Osteoblast (primary cell): ENCODE data around the gene RELN. TPM values are rescaled to one million over a fixed set of nuclear protein-coding genes. Genes with fewer than 3 reads are reported as not detected.

Experiments
- DNase-seq: peaks from one replicate; pipeline ENCODE4 v3.0.0; 2011; ENCODE audit warnings: low spot score, mixed read lengths; ENCODE audit not compliant: insufficient read length; ENCODE audit errors: missing footprints
- H2AFZ ChIP-seq: 2 replicates; pipeline ENCODE4 v1.6.0; 2011; ENCODE audit warnings: mild to moderate bottlenecking, low read length
- H3K27ac ChIP-seq: 2 replicates; pipeline ENCODE4 v1.5.1; 2011; ENCODE audit warnings: mild to moderate bottlenecking, low read depth, low read length, moderate library complexity
- H3K27me3 ChIP-seq: 2 replicates; pipeline ENCODE4 v1.6.0; 2012; ENCODE audit warnings: mild to moderate bottlenecking, control low read depth, inconsistent platforms, low read length, moderate library complexity; ENCODE audit not compliant: insufficient read depth
- H3K36me3 ChIP-seq: 2 replicates; pipeline ENCODE4 v1.5.1; 2011; ENCODE audit warnings: mild to moderate bottlenecking, low read length, control low read depth, moderate library complexity; ENCODE audit not compliant: insufficient read depth
- H3K4me1 ChIP-seq: 2 replicates; pipeline ENCODE4 v1.5.1; 2011; ENCODE audit warnings: mild to moderate bottlenecking, low read length, control low read depth, moderate library complexity; ENCODE audit not compliant: insufficient read depth
- H3K4me2 ChIP-seq: 2 replicates; pipeline ENCODE4 v1.6.0; 2011; ENCODE audit warnings: mild to moderate bottlenecking, low read length; ENCODE audit not compliant: insufficient read depth
- H3K4me3 ChIP-seq: fragments of 200-600 bp; sonication (generic); 3 replicates; pipeline ENCODE4 v1.5.1; 2012; ENCODE audit warnings: mild to moderate bottlenecking, low read length, inconsistent platforms; ENCODE audit not compliant: insufficient read depth
- H3K79me2 ChIP-seq: 2 replicates; pipeline ENCODE4 v1.6.0; 2012; ENCODE audit warnings: mild to moderate bottlenecking, low read length, control low read depth, inconsistent platforms; ENCODE audit not compliant: insufficient read depth
- H3K9me3 ChIP-seq: 2 replicates; pipeline ENCODE4 v1.5.1; 2011; ENCODE audit warnings: low read depth, low read length, control low read depth
- H4K20me1 ChIP-seq: 2 replicates; pipeline ENCODE4 v1.6.0; 2012; ENCODE audit warnings: mild to moderate bottlenecking, low read length, control low read depth; ENCODE audit not compliant: insufficient read depth
- CTCF ChIP-seq: IDR thresholded peaks from 2 replicates; pipeline ENCODE4 v1.5.1; 2011; ENCODE audit warnings: mild to moderate bottlenecking, low read depth, low read length, moderate library complexity; ENCODE audit errors: extremely low read depth
- total RNA-seq: library from RNA; depleted of rRNA; stranded (reverse); fragments of >200 nt; gene quantifications from 2 replicates; pipeline ENCODE4 v1.2.3, GENCODE V29; 2012

RELN gene
- total RNA-seq, 1 donor, result 0.36 TPM

DNA sequence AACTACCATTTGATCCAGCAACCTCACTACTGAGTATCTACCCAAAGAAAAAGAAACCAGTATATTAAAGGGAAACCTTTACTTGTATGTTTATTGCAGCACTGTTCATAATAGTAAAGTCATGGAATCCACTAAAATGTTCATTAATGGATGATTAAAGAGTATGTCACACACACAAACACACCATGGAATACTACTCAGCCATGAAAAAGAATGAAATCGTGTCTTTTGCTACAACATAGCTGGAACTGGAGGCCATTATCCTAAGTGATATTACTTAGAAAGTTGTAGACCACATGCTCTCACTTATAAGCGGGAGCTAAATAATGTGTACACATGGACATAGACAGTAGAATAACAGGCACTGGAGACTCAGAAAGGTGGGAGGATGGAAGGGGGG, 340.4 kb downstream of the RELN start:
- Histone ChIP-seq H3K79me2 (no peaks in the 10 kb centered on the region), H3K27ac (no peak overlapping the region), H3K4me1 (no peaks in the 10 kb centered on the region), H2AFZ (no peak overlapping the region), H3K36me3 (no peaks in the 10 kb centered on the region), H3K27me3 (no peaks in the 10 kb centered on the region), H3K9me3 (no peaks in the 10 kb centered on the region), H3K4me3 (no peak overlapping the region), H3K4me2 (no peak overlapping the region), H4K20me1 (no peaks in the 10 kb centered on the region)
- DNase-seq, result no peak
- TF ChIP-seq CTCF, result no peak

DNA sequence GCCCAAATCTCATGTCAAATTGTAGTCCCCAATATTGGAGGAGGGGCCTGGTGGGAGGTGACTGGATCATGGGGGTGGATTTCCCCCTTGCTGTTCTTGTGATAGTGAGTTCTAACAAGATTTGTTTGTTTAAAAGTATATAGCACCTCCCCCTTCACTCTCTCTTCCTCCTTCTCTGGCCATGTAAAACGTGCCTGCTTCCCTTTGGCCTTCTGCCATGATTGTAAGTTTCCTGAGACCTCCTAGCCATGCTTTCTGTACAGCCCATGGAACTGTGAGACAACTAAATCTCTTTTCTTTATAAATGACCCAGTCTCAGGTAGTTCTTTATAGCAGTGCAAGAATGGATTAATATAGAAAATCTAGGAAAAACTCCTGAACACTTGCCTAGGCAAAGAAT, 341.3 kb downstream of the RELN start:
- Histone ChIP-seq H3K9me3 (no peaks in the 10 kb centered on the region), H3K27ac (no peak overlapping the region), H3K4me2 (no peak overlapping the region), H3K79me2 (no peaks in the 10 kb centered on the region), H4K20me1 (no peaks in the 10 kb centered on the region), H3K36me3 (no peaks in the 10 kb centered on the region), H3K4me1 (no peaks in the 10 kb centered on the region), H2AFZ (no peak overlapping the region), H3K4me3 (no peak overlapping the region), H3K27me3 (no peaks in the 10 kb centered on the region)
- TF ChIP-seq CTCF, result no peak
- DNase-seq, result no peak

GRCh38 chr7:103644319-103644718, 345.1 kb downstream of the RELN start:
- no peak for TF ChIP-seq CTCF
- H3K9me3 ChIP-seq, result no peaks in the 10 kb centered on the region

DNA sequence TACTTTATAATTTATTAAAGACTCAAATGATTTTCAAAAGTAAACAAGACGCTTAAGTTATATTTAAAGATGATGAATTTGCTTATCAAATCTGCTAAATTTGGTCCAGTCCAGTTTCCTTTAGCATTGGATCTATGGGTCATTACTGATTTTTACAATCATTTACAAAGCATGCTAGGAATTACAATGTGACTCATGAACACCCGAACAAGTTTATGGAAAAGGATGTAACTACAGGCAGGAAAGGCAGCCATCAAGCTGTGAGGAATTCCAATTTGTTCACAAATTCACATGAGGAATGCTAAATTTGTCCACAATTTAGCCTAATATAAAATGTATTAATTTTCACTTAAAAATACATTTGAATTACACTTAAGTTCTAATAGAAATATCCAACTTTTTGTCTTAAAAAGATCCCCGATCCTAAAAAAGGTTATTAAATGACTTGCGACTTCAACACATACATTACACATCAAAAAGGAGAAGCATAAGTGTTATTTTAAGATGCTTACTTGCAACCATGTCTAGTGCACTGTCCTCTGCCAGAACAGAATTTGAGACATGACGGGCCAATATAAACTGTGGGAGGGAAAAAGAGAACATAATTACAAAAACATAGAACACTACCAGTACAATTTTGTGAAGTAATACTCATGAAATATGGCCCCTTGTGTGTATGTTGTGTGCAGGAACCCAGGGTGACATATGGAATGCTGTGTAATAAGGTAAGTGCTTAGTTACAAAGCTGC, 349.3 kb downstream of the RELN start:
- H3K79me2 ChIP-seq, result no peaks in the 10 kb centered on the region
- H3K4me2 ChIP-seq, result no peak overlapping the region
- peak; percentile 3 for DNase-seq
- H3K36me3 ChIP-seq, result no peaks in the 10 kb centered on the region
- peak overlapping the region; percentile 52 for H3K27ac ChIP-seq
- peaks cover 24% of the 10 kb centered on the region for H3K4me1 ChIP-seq
- H2AFZ ChIP-seq, result peak overlapping the region; percentile 1
- TF ChIP-seq CTCF, result no peak
- no peak overlapping the region for H3K4me3 ChIP-seq
- no peaks in the 10 kb centered on the region for H3K27me3 ChIP-seq
- H3K9me3 ChIP-seq, result no peaks in the 10 kb centered on the region
- no peaks in the 10 kb centered on the region for H4K20me1 ChIP-seq

More at GRCh38 chr7:103644319-103644718, 345.1 kb downstream of the RELN start:
- H4K20me1 ChIP-seq, result no peaks in the 10 kb centered on the region
- H3K27me3 ChIP-seq, result no peaks in the 10 kb centered on the region
- H3K4me1 ChIP-seq, result peaks cover 7% of the 10 kb centered on the region
- DNase-seq, result no peak
- H3K27ac ChIP-seq, result no peak overlapping the region
- H3K4me3 ChIP-seq, result no peak overlapping the region
- no peak overlapping the region for H3K4me2 ChIP-seq
- no peak overlapping the region for H2AFZ ChIP-seq
- H3K36me3 ChIP-seq, result no peaks in the 10 kb centered on the region
- H3K79me2 ChIP-seq, result no peaks in the 10 kb centered on the region
